Measurements from ENCODE around the gene PSMB5. TPM values are rescaled to one million over a fixed set of nuclear protein-coding genes. Genes with fewer than 3 reads are reported as not detected.
A peak's percentile ranks its signal among the peaks of the same experiment; 100 is the strongest.

PSMB5 gene
- total and polyA plus RNA-seq, 2 of the 13 experiments (the other 11 are each of a cell fraction or from before 2014, with no cell fraction given), result 705 to 871 TPM

- ChIA-PET CTCF (ENCODE audit: low intra/inter-chr PET ratio, low total read pairs) (interaction anchor here (0.6 to 4.5 kb wide), 16 partner anchors 10 to 511 kb away, joined by 3 to 34 read pairs (median 7); partner anchors contain the start of genes ACIN1, C14orf119 and CDH24), POLR2A (interaction anchor here (0.8 to 2.0 kb wide), 27 partner anchors 9 to 302 kb away, joined by 3 to 80 read pairs (median 5); partner anchors contain the start of genes ACIN1, AJUBA, BCL2L2 and C14orf119)
- Histone ChIP-seq H3K79me2 (ENCODE audit: insufficient read depth, low read length) (peaks cover 45% of the 10 kb centered on the region), H3K27me3 (ENCODE audit: control insufficient read depth in 1 of 2, insufficient read depth in 2 of 2, low read length in 2 of 2) (no peaks in the 10 kb centered on the region; a peak in 1 of 5 replicates), H4K20me1 (ENCODE audit: insufficient read depth, low read length) (peaks cover 12% of the 10 kb centered on the region), H3K9me3 (ENCODE audit: low read length) (no peaks in the 10 kb centered on the region), H3K36me3 (replicated peaks in 1 of 2; ENCODE audit: control insufficient read depth in 1 of 2, insufficient read depth in 2 of 2, low read length in 2 of 2) (peaks cover 50 to 76% of the 10 kb centered on the region in 2 experiments), H3K4me3 (replicated peaks in 1 of 3; ENCODE audit: insufficient read depth in 1 of 3, low read depth in 2 of 3, low read length in 3 of 3) (no peak overlapping the region), H3K9ac (ENCODE audit: insufficient read depth, low read depth, low read length) (no peak overlapping the region), H3K4me1 (ENCODE audit: insufficient read depth, low read length) (peaks cover 42% of the 10 kb centered on the region), H2AFZ (ENCODE audit: low read length) (no peak overlapping the region), H3K27ac (ENCODE audit: extremely low read length, insufficient read depth, low read length) (no peak overlapping the region), H3K4me2 (ENCODE audit: low read depth, low read length) (peak overlapping the region; percentile 21; the same call in 1 of the 2 replicates)
- DNase-seq (ENCODE audit: low spot score) (no peak), FAIRE-seq (no peak), ATAC-seq (0 out of 3 replicates have a peak, but pooled peaks have one; percentile 2)
- intact Hi-C loops (cut with micrococcal nuclease; ENCODE audit: unreplicated experiment) (loop anchor here (2.0 kb wide), 1 partner anchor 119 kb away; no protein-coding TSS in a partner anchor), in situ Hi-C loops (cut with HindIII; ENCODE audit: extremely low pct_ligation_motif_present, low pct_unique_long_range_greater_than_20kb) (loop anchor here (5.0 kb wide), 1 partner anchor 39 kb away; no protein-coding TSS in a partner anchor)
- no TSS peak for BruUV-seq (replicated peaks)
- 89% methylated on average over 14 of the region's 14 CpGs for WGBS (ENCODE audit: low lambda C conversion rate)
- TF ChIP-seq RBM22 (optimal IDR thresholded peaks at IDR 0.05; ENCODE audit: low read length) (peak; percentile 41), HNF4A (CRISPR knock-in tag; IDR thresholded peaks at IDR 0.05) (no peak), XRCC5 (optimal IDR thresholded peaks at IDR 0.05; ENCODE audit: low read length) (no peak), POLR2A (IDR thresholded peaks at IDR 0.05; ENCODE audit: insufficient read depth in 1 of 2, low read depth in 2 of 2, low read length in 2 of 2) (peak in 1 of 2 experiments; percentile 6; a peak in 3 of 4 replicates), ZNF343 (CRISPR knock-in tag; IDR thresholded peaks at IDR 0.05) (0 out of 2 replicates have a peak, but pooled peaks have one; percentile 21), PBX2 (CRISPR knock-in tag; IDR thresholded peaks at IDR 0.05) (no peak), AKAP8 (CRISPR knock-in tag; IDR thresholded peaks at IDR 0.05) (0 out of 2 replicates have a peak, but pooled peaks have one; percentile 33), THAP11 (CRISPR knock-in tag; IDR thresholded peaks at IDR 0.05) (no peak), SRY (CRISPR knock-in tag; IDR thresholded peaks at IDR 0.05) (peak; percentile 61; the same call in 1 of the 2 replicates), MAFG (CRISPR knock-in tag; IDR thresholded peaks at IDR 0.05) (no peak), RBFOX2 (IDR thresholded peaks at IDR 0.05; ENCODE audit: low read depth, low read length) (peak; percentile 33), NFIC (IDR thresholded peaks at IDR 0.05; ENCODE audit: low read length) (no peak), FOXC1 (CRISPR knock-in tag; IDR thresholded peaks at IDR 0.05; ENCODE audit: borderline replicate concordance) (0 out of 2 replicates have a peak, but pooled peaks have one; percentile 1)
- TF ChIP-seq, protein P1, sequence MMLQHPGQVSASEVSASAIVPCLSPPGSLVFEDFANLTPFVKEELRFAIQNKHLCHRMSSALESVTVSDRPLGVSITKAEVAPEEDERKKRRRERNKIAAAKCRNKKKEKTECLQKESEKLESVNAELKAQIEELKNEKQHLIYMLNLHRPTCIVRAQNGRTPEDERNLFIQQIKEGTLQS (CRISPR knock-in tag; IDR thresholded peaks at IDR 0.05), result 0 out of 2 replicates have a peak, but pooled peaks have one; percentile 10
- TF ChIP-seq, protein P2, sequence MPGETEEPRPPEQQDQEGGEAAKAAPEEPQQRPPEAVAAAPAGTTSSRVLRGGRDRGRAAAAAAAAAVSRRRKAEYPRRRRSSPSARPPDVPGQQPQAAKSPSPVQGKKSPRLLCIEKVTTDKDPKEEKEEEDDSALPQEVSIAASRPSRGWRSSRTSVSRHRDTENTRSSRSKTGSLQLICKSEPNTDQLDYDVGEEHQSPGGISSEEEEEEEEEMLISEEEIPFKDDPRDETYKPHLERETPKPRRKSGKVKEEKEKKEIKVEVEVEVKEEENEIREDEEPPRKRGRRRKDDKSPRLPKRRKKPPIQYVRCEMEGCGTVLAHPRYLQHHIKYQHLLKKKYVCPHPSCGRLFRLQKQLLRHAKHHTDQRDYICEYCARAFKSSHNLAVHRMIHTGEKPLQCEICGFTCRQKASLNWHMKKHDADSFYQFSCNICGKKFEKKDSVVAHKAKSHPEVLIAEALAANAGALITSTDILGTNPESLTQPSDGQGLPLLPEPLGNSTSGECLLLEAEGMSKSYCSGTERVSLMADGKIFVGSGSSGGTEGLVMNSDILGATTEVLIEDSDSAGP (CRISPR knock-in tag; IDR thresholded peaks at IDR 0.05; ENCODE audit: borderline replicate concordance), result peak; percentile 34; the same call in 1 of the 2 replicates
- TF ChIP-seq, protein P3, sequence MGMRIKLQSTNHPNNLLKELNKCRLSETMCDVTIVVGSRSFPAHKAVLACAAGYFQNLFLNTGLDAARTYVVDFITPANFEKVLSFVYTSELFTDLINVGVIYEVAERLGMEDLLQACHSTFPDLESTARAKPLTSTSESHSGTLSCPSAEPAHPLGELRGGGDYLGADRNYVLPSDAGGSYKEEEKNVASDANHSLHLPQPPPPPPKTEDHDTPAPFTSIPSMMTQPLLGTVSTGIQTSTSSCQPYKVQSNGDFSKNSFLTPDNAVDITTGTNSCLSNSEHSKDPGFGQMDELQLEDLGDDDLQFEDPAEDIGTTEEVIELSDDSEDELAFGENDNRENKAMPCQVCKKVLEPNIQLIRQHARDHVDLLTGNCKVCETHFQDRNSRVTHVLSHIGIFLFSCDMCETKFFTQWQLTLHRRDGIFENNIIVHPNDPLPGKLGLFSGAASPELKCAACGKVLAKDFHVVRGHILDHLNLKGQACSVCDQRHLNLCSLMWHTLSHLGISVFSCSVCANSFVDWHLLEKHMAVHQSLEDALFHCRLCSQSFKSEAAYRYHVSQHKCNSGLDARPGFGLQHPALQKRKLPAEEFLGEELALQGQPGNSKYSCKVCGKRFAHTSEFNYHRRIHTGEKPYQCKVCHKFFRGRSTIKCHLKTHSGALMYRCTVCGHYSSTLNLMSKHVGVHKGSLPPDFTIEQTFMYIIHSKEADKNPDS (CRISPR knock-in tag; IDR thresholded peaks at IDR 0.05), result no peak
These were observed 33.4 kb upstream of the PSMB5 start for GRCh38 chr14:23067847-23068788.
